Measurements from ENCODE around the gene PTGER2.

GRCh38 chr14:52356025-52356424 lies 41.9 kb downstream of the PTGER2 start:
- TF ChIP-seq, protein P1, sequence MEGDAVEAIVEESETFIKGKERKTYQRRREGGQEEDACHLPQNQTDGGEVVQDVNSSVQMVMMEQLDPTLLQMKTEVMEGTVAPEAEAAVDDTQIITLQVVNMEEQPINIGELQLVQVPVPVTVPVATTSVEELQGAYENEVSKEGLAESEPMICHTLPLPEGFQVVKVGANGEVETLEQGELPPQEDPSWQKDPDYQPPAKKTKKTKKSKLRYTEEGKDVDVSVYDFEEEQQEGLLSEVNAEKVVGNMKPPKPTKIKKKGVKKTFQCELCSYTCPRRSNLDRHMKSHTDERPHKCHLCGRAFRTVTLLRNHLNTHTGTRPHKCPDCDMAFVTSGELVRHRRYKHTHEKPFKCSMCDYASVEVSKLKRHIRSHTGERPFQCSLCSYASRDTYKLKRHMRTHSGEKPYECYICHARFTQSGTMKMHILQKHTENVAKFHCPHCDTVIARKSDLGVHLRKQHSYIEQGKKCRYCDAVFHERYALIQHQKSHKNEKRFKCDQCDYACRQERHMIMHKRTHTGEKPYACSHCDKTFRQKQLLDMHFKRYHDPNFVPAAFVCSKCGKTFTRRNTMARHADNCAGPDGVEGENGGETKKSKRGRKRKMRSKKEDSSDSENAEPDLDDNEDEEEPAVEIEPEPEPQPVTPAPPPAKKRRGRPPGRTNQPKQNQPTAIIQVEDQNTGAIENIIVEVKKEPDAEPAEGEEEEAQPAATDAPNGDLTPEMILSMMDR (IDR thresholded peaks at IDR 0.05) = no peak
- no peak for TF ChIP-seq POLR2A (IDR thresholded peaks at IDR 0.05)
